H54 (cell line): ENCODE measurements around the gene TESK2.

Experiments
- DNase-seq: peaks from one replicate; pipeline ENCODE4 v3.0.0; 2011; ENCODE audit warnings: low spot score, mixed read lengths; ENCODE audit not compliant: insufficient read length
- FAIRE-seq: peaks from 3 replicates; lab custom pipeline; 2011; peaks lifted over from hg19 to GRCh38; lab: Jason Lieb, UNC
- POLR2A ChIP-seq: IDR thresholded peaks from 2 replicates; pipeline ENCODE4 v1.6.1; 2011; ENCODE audit warnings: low read depth, mild to moderate bottlenecking, low read length

Gene TESK2

GRCh38 chr1:45340816-45341466 is 150.0 kb downstream of the TESK2 start:
- DNase-seq, result no peak
- FAIRE-seq, result no peak
- no peak for TF ChIP-seq POLR2A

GRCh38 chr1:45339789-45340558 is 151.0 kb downstream of the TESK2 start, which contains the start of the genes MUTYH and TOE1:
Gene MUTYH, minus strand, starts transcription at chr1:45340440. Its CDS starts 5,935 bp downstream, at chr1:45334505.
Gene TOE1, plus strand, starts transcription at chr1:45340170. Its CDS starts 83 bp downstream, at chr1:45340253.
- FAIRE-seq (no peak), DNase-seq (peak; percentile 94)
- TF ChIP-seq POLR2A, result peak; percentile 83

GRCh38 chr1:45337630-45338325 is 153.2 kb downstream of the TESK2 start:
- no peak for TF ChIP-seq POLR2A
- DNase-seq, result no peak
- no peak for FAIRE-seq

GRCh38 chr1:45335855-45336324 is 155.1 kb downstream of the TESK2 start:
- FAIRE-seq (no peak), DNase-seq (no peak)
- TF ChIP-seq POLR2A, result no peak

- no peak for TF ChIP-seq POLR2A
- DNase-seq (no peak), FAIRE-seq (no peak)
Measured at GRCh38 chr1:45334308-45335245, 156.4 kb downstream of the TESK2 start.

GRCh38 chr1:45332346-45332720 is 158.6 kb downstream of the TESK2 start:
- TF ChIP-seq POLR2A, result no peak
- no peak for DNase-seq
- FAIRE-seq, result no peak

- FAIRE-seq, result no peak
- DNase-seq, result no peak
- no peak for TF ChIP-seq POLR2A
Measured at GRCh38 chr1:45331436-45332345, 159.3 kb downstream of the TESK2 start.

- TF ChIP-seq POLR2A, result no peak
- peak; percentile 51 for DNase-seq
- no peak for FAIRE-seq
Measured at GRCh38 chr1:45329445-45329844, 161.5 kb downstream of the TESK2 start.

GRCh38 chr1:45328680-45329079 is 162.3 kb downstream of the TESK2 start:
- no peak for FAIRE-seq
- TF ChIP-seq POLR2A, result no peak
- DNase-seq, result no peak

- FAIRE-seq, result no peak
- DNase-seq, result no peak
Measured at GRCh38 chr1:45327644-45328515, 163.1 kb downstream of the TESK2 start.

More at GRCh38 chr1:45327644-45328515, 163.1 kb downstream of the TESK2 start:
- no peak for TF ChIP-seq POLR2A
